H9 (cell line): Measurements from ENCODE around the gene ARMC2. TPM values are rescaled to one million over a fixed set of nuclear protein-coding genes. Genes with fewer than 3 reads are reported as not detected.
A peak's percentile ranks its signal among the peaks of the same experiment; 100 is the strongest.

ENCODE experiments used
- DNase-seq: peaks from one replicate; pipeline ENCODE4 v3.0.0-alpha.2; 2017
- H2AFZ ChIP-seq: one replicate; pipeline ENCODE4 v1.6.1; 2013; ENCODE audit warnings: mild to moderate bottlenecking, low read length, control low read depth, moderate library complexity
- H2AK5ac ChIP-seq: 2 replicates; pipeline ENCODE4 v1.6.1; 2013; ENCODE audit warnings: low read length, control low read depth, mixed read lengths; ENCODE audit not compliant: insufficient read length
- H2BK120ac ChIP-seq: one replicate; pipeline ENCODE4 v1.6.1; 2013; ENCODE audit warnings: low read depth, mild to moderate bottlenecking, low read length, control low read depth, inconsistent platforms; ENCODE audit not compliant: poor library complexity, severe bottlenecking
- H2BK12ac ChIP-seq: 2 replicates; pipeline ENCODE4 v1.6.1; 2013; ENCODE audit warnings: low read length, control low read depth, mixed read lengths, low read depth; ENCODE audit not compliant: insufficient read length
- H2BK15ac ChIP-seq: 2 replicates; pipeline ENCODE4 v1.6.1; 2013; ENCODE audit warnings: low read depth, low read length, control low read depth
- H2BK20ac ChIP-seq: one replicate; pipeline ENCODE4 v1.6.1; 2013; ENCODE audit warnings: low read depth, mild to moderate bottlenecking, low read length, control low read depth, inconsistent platforms; ENCODE audit not compliant: poor library complexity, severe bottlenecking
- H2BK5ac ChIP-seq: 2 replicates; pipeline ENCODE4 v1.6.1; 2013; ENCODE audit warnings: low read length, control low read depth, mixed read lengths; ENCODE audit not compliant: insufficient read length
- H3K14ac ChIP-seq: 2 replicates; pipeline ENCODE4 v1.6.1; 2013; ENCODE audit warnings: low read length, control low read depth; ENCODE audit not compliant: insufficient read depth
- H3K18ac ChIP-seq: 2 replicates; pipeline ENCODE4 v1.6.1; 2013; ENCODE audit warnings: low read depth, mild to moderate bottlenecking, mixed read lengths, low read length, control low read depth; ENCODE audit not compliant: insufficient read length
- H3K23ac ChIP-seq: 2 replicates; pipeline ENCODE4 v1.6.1; 2013; ENCODE audit warnings: low read length, control low read depth, mixed read lengths, low read depth; ENCODE audit not compliant: insufficient read length
- H3K23me2 ChIP-seq: 2 replicates; pipeline ENCODE4 v1.6.1; 2013; ENCODE audit warnings: low read depth, mild to moderate bottlenecking, mixed read lengths, low read length, control low read depth; ENCODE audit not compliant: insufficient read length, poor library complexity, severe bottlenecking
- H3K27ac ChIP-seq: 2 replicates; pipeline ENCODE4 v1.5.1; 2013; ENCODE audit warnings: low read length, control low read depth, mixed read lengths, low read depth; ENCODE audit not compliant: insufficient read length
- H3K27me3 ChIP-seq: 2 replicates; pipeline ENCODE4 v1.6.1; 2013; ENCODE audit warnings: low read length, control low read depth, inconsistent platforms; ENCODE audit not compliant: insufficient read depth
- H3K4ac ChIP-seq: 2 replicates; pipeline ENCODE4 v1.6.1; 2013; ENCODE audit warnings: low read depth, mild to moderate bottlenecking, control low read depth, inconsistent platforms, low read length, moderate library complexity
- H3K4me1 ChIP-seq: 2 replicates; pipeline ENCODE4 v1.6.1; 2013; ENCODE audit warnings: low read length, control low read depth, inconsistent platforms; ENCODE audit not compliant: insufficient read depth
- H3K4me2 ChIP-seq: 2 replicates; pipeline ENCODE4 v1.6.1; 2013; ENCODE audit warnings: low read length, control low read depth, mixed read lengths; ENCODE audit not compliant: insufficient read length, insufficient read depth
- H3K56ac ChIP-seq: 2 replicates; pipeline ENCODE4 v1.6.1; 2013; ENCODE audit warnings: low read depth, mild to moderate bottlenecking, mixed read lengths, low read length, control low read depth; ENCODE audit not compliant: insufficient read length
- H3K79me1 ChIP-seq: 2 replicates; pipeline ENCODE4 v1.6.1; 2013; ENCODE audit warnings: low read depth, mild to moderate bottlenecking, moderate library complexity, low read length, control low read depth, inconsistent platforms; ENCODE audit not compliant: insufficient read depth, poor library complexity, severe bottlenecking
- H3K79me2 ChIP-seq: 2 replicates; pipeline ENCODE4 v1.6.1; 2013; ENCODE audit warnings: low read length, control low read depth, inconsistent platforms; ENCODE audit not compliant: insufficient read depth
- H3K9ac ChIP-seq: 2 replicates; pipeline ENCODE4 v1.6.1; 2013; ENCODE audit warnings: low read length, control low read depth, mixed read lengths; ENCODE audit not compliant: insufficient read length; ENCODE audit errors: extremely low read depth
- H3K9me3 ChIP-seq: one replicate; pipeline ENCODE4 v1.6.1; 2013; ENCODE audit warnings: low read depth, low read length, inconsistent platforms; ENCODE audit not compliant: control insufficient read depth
- H3T11ph ChIP-seq: one replicate; pipeline ENCODE4 v1.6.1; 2013; ENCODE audit warnings: mild to moderate bottlenecking, low read length, control low read depth, inconsistent platforms
- H4K20me1 ChIP-seq: one replicate; pipeline ENCODE4 v1.6.1; 2013; ENCODE audit not compliant: control insufficient read depth, insufficient read length, insufficient read depth
- H4K5ac ChIP-seq: 2 replicates; pipeline ENCODE4 v1.6.1; 2013; ENCODE audit warnings: low read depth, mild to moderate bottlenecking, mixed read lengths, low read length, control low read depth; ENCODE audit not compliant: insufficient read length
- H4K8ac ChIP-seq: replicated peaks from 2 replicates; pipeline ENCODE4 v1.6.1; 2013; ENCODE audit warnings: low read length, control low read depth, mixed read lengths, low read depth; ENCODE audit not compliant: insufficient read length
- H4K91ac ChIP-seq: 2 replicates; pipeline ENCODE4 v1.6.1; 2013; ENCODE audit warnings: low read depth, mild to moderate bottlenecking, moderate library complexity, mixed read lengths, low read length, control low read depth; ENCODE audit not compliant: insufficient read length
- H3K27ac Mint-ChIP-seq, 3 experiments: 2 replicates in 2 of 3; 3 replicates in 1 of 3; pipeline ENCODE4 v1.8.0; 2020 to 2021; ENCODE audit warnings: mixed read lengths in 3 of 3, mild to moderate bottlenecking in 1 of 3, moderate library complexity in 1 of 3
- H3K27me3 Mint-ChIP-seq: 2 replicates; pipeline ENCODE4 v1.8.0; 2021; ENCODE audit warnings: low read depth, mild to moderate bottlenecking, moderate library complexity, mixed read lengths
- H3K36me3 Mint-ChIP-seq, 3 experiments: 2 replicates in 2 of 3; 3 replicates in 1 of 3; pipeline ENCODE4 v1.8.0; 2020 to 2021; ENCODE audit warnings: low read depth in 3 of 3, mixed read lengths in 3 of 3; ENCODE audit not compliant: insufficient read depth in 1 of 3
- H3K4me1 Mint-ChIP-seq, 2 experiments: 2 replicates each; pipeline ENCODE4 v1.8.0; 2020; ENCODE audit warnings: mixed read lengths in 2 of 2
- H3K4me3 Mint-ChIP-seq, 2 experiments: 2 replicates in 1 of 2; 3 replicates in 1 of 2; pipeline ENCODE4 v1.8.0; 2020 to 2021; ENCODE audit warnings: mild to moderate bottlenecking in 2 of 2, mixed read lengths in 2 of 2, moderate library complexity in 1 of 2
- H3K9me3 Mint-ChIP-seq, 2 experiments: 2 replicates in 1 of 2; 3 replicates in 1 of 2; pipeline ENCODE4 v1.8.0; 2020; ENCODE audit warnings: mild to moderate bottlenecking in 2 of 2, mixed read lengths in 2 of 2, moderate library complexity in 1 of 2
- WGBS: extraction: QIAGEN DNeasy Blood & Tissue Kit; methylation state at CpG from one replicate; pipeline ENCODE4 v1.1.7; 2013; ENCODE audit warnings: missing lambda C conversion rate, low lambda C conversion rate, mixed read lengths; ENCODE audit not compliant: insufficient read length; ENCODE audit errors: extremely low coverage; 5-methylcytosine and 5-hydroxymethylcytosine counted together
- total RNA-seq: library from RNA; stranded (reverse); gene quantifications from 2 replicates; pipeline ENCODE4 v1.2.1, GENCODE V29; 2021
- TF ChIP-seq, protein P1 (sequence below): fragments of 200-600 bp; sonication (generic); conservative IDR thresholded peaks from 3 replicates; pipeline ENCODE4 v1.8.0; 2021; ENCODE audit warnings: antibody characterized with exemption, mild to moderate bottlenecking

The ARMC2 gene
- total RNA-seq, 1 experiment from 2014 or later = 2.8 TPM

DNA sequence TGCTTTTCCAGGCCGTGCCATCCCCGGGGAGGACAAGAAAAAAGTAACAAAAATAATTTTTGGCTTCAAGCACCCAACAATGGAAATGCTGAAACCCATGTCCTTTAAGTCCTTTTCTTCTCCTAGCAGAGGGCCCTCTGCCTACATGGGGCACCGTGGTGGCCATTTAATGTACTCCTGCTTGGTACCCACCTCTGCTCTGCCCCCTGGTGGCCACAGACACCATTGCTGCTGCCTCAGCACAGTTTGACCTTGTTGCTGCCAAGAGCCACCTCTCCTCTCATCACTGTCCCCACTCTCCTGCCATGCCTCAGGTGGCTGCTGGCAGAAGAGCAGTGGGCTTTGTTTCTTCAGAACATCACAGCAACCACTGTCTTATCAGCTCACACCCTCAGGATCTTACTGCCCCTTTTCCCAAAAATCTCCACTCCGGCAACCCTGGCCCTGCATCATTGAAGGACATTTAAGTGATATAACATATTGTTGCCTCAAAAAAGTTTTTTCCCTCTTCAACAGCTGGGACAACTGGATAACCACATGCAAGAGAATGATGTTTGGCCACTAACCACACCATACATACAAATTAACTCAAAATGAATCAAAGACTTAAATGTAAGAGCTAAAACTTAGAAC lies 12.9 kb upstream of the ARMC2 start:
- Histone ChIP-seq H3K4me1 (peaks cover 5% of the 10 kb centered on the region), H3K14ac (no peak overlapping the region), H3K56ac (no peak overlapping the region), H3K9ac (no peak overlapping the region), H2BK12ac (no peak overlapping the region), H3K27ac (no peak overlapping the region), H4K91ac (no peak overlapping the region), H3K4ac (no peak overlapping the region), H2BK5ac (no peak overlapping the region), H3K23ac (no peak overlapping the region), H2AK5ac (no peak overlapping the region), H3K9me3 (no peaks in the 10 kb centered on the region), H3K27me3 (no peaks in the 10 kb centered on the region; the same call in 1 of the 2 replicates), H3K4me2 (no peak overlapping the region), H2AFZ (no peak overlapping the region), H3T11ph (no peak overlapping the region), H3K79me2 (no peaks in the 10 kb centered on the region), H3K18ac (no peak overlapping the region), H3K23me2 (no peaks in the 10 kb centered on the region), H3K79me1 (no peaks in the 10 kb centered on the region), H4K20me1 (no peaks in the 10 kb centered on the region), H4K5ac (no peak overlapping the region), H4K8ac (no peak overlapping the region), H2BK15ac (no peak overlapping the region), H2BK120ac (no peak overlapping the region), H2BK20ac (no peak overlapping the region)
- Mint-ChIP-seq H3K27ac (no peak overlapping the region), H3K4me1 (peaks cover 22 to 23% of the 10 kb centered on the region in 2 experiments), H3K4me3 (no peak overlapping the region; a peak in 1 of 5 replicates), H3K36me3 (no peaks in the 10 kb centered on the region), H3K9me3 (no peaks in the 10 kb centered on the region), H3K27me3 (peaks cover 12% of the 10 kb centered on the region)
- WGBS = no CpG with 5 or more reads among the region's 4 CpGs
- TF ChIP-seq, protein P1, sequence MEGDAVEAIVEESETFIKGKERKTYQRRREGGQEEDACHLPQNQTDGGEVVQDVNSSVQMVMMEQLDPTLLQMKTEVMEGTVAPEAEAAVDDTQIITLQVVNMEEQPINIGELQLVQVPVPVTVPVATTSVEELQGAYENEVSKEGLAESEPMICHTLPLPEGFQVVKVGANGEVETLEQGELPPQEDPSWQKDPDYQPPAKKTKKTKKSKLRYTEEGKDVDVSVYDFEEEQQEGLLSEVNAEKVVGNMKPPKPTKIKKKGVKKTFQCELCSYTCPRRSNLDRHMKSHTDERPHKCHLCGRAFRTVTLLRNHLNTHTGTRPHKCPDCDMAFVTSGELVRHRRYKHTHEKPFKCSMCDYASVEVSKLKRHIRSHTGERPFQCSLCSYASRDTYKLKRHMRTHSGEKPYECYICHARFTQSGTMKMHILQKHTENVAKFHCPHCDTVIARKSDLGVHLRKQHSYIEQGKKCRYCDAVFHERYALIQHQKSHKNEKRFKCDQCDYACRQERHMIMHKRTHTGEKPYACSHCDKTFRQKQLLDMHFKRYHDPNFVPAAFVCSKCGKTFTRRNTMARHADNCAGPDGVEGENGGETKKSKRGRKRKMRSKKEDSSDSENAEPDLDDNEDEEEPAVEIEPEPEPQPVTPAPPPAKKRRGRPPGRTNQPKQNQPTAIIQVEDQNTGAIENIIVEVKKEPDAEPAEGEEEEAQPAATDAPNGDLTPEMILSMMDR = peak; percentile 97
- peak; percentile 89 for DNase-seq
